ENCODE measurements around the gene ANXA11. TPM values are rescaled to one million over a fixed set of nuclear protein-coding genes. Genes with fewer than 3 reads are reported as not detected.

Gene ANXA11
- total RNA-seq, 6 experiments from 2014 or later: 253 to 361 (median 336) TPM

- TF ChIP-seq, protein P1, sequence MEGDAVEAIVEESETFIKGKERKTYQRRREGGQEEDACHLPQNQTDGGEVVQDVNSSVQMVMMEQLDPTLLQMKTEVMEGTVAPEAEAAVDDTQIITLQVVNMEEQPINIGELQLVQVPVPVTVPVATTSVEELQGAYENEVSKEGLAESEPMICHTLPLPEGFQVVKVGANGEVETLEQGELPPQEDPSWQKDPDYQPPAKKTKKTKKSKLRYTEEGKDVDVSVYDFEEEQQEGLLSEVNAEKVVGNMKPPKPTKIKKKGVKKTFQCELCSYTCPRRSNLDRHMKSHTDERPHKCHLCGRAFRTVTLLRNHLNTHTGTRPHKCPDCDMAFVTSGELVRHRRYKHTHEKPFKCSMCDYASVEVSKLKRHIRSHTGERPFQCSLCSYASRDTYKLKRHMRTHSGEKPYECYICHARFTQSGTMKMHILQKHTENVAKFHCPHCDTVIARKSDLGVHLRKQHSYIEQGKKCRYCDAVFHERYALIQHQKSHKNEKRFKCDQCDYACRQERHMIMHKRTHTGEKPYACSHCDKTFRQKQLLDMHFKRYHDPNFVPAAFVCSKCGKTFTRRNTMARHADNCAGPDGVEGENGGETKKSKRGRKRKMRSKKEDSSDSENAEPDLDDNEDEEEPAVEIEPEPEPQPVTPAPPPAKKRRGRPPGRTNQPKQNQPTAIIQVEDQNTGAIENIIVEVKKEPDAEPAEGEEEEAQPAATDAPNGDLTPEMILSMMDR (IDR thresholded peaks at IDR 0.05): no peak
- Mint-ChIP-seq H3K4me3 (peak overlapping the region; percentile 84), H3K27me3 (ENCODE audit: insufficient read depth) (no peaks in the 10 kb centered on the region)
Measured at GRCh38 chr10:80110986-80111385, 94.4 kb downstream of the ANXA11 start.

DNA sequence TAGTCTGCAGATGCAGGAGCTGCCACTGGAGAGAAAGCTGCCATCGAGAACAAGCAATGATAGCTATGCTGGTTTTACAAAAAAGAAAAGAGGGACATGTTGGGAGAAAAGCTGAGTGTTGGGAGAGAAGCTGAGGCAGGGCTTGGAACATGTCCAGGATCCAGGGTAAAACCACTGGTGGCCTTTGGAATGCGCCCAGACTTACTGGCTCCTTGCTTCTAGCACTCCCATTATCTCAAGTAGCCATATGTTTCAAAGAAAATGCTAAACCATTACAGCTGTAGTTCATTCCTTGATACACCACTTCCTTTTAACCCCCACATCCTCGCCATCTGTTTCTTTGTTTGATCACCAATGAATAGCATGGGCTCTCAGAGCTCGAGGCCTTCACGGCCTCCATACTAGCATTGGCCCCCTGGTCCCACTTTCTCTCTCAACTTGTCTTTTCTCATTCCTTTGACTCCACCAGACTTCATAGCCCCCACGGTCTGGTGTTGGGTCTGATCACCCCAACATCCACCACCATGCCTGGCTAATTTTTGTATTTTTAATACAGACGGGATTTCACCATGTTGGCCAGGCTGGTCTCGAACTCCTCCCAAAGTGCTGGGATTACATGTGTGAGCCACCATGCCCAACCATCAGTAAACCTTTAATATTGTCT, 96.6 kb downstream of the ANXA11 start:
- Mint-ChIP-seq H3K4me1 (ENCODE audit: low read depth) (peaks cover 39% of the 10 kb centered on the region), H3K9me3 (peaks cover 24% of the 10 kb centered on the region), H3K4me3 (no peak overlapping the region), H3K36me3 (ENCODE audit: low read depth) (peaks cover 18% of the 10 kb centered on the region), H3K27me3 (ENCODE audit: insufficient read depth) (no peaks in the 10 kb centered on the region), H3K27ac (no peak overlapping the region)
- DNase-seq: no peak
- TF ChIP-seq, protein P1 (IDR thresholded peaks at IDR 0.05): no peak

More at GRCh38 chr10:80110986-80111385, 94.4 kb downstream of the ANXA11 start:
- H3K4me1 Mint-ChIP-seq (ENCODE audit: low read depth): peaks cover 16% of the 10 kb centered on the region
- DNase-seq: no peak
- H3K9me3 Mint-ChIP-seq: peaks cover 24% of the 10 kb centered on the region
- H3K27ac Mint-ChIP-seq: no peak overlapping the region
- H3K36me3 Mint-ChIP-seq (ENCODE audit: low read depth): peaks cover 18% of the 10 kb centered on the region

GRCh38 chr10:80104066-80104926, 101.0 kb downstream of the ANXA11 start:
- Mint-ChIP-seq H3K4me1 (ENCODE audit: low read depth) (peaks cover 34% of the 10 kb centered on the region), H3K4me3 (peak overlapping the region; percentile 69), H3K27me3 (ENCODE audit: insufficient read depth) (no peaks in the 10 kb centered on the region), H3K27ac (peak overlapping the region; percentile 67), H3K9me3 (peaks cover 19% of the 10 kb centered on the region), H3K36me3 (ENCODE audit: low read depth) (peaks cover 15% of the 10 kb centered on the region)
- peak; percentile 91 for DNase-seq
- TF ChIP-seq, protein P1 (IDR thresholded peaks at IDR 0.05): no peak

Other genes with a start within 250 kb of the ANXA11 start
- gene TMEM254, start 126.9 kb downstream of the ANXA11 start, total RNA-seq (2021; fragmentation: NEBNext Ultra II Directional; extraction: Animal tissue kit (Norgen Biotek cat#: 25700)): 10 to 100 TPM; 11.7 to 14.8 (median 13.7) TPM
- 1 to 10 TPM; 2.1 to 6.6 (median 6.2) TPM for gene PLAC9, start 72.8 kb downstream of the ANXA11 start, total RNA-seq (2021; fragmentation: NEBNext Ultra II Directional; extraction: Animal tissue kit (Norgen Biotek cat#: 25700))
- gene MAT1A, start 84.1 kb upstream of the ANXA11 start, total RNA-seq (2021; fragmentation: NEBNext Ultra II Directional; extraction: Animal tissue kit (Norgen Biotek cat#: 25700)): not detected
- gene DYDC1, start 151.2 kb upstream of the ANXA11 start, total RNA-seq (2021; fragmentation: NEBNext Ultra II Directional; extraction: Animal tissue kit (Norgen Biotek cat#: 25700)): not detected
- not detected for gene DYDC2, start 151.2 kb upstream of the ANXA11 start, total RNA-seq (2021; fragmentation: NEBNext Ultra II Directional; extraction: Animal tissue kit (Norgen Biotek cat#: 25700))
- under 1 TPM in 3 of 6 experiments, not detected in 3; 0.15 to 0.52 (median 0.28) TPM for gene PRXL2A, start 203.0 kb upstream of the ANXA11 start, total RNA-seq (2021; fragmentation: NEBNext Ultra II Directional; extraction: Animal tissue kit (Norgen Biotek cat#: 25700))
- 10 to 100 TPM; 72.9 to 96.2 (median 84.5) TPM for gene TSPAN14, start 248.8 kb upstream of the ANXA11 start, total RNA-seq (2021; fragmentation: NEBNext Ultra II Directional; extraction: Animal tissue kit (Norgen Biotek cat#: 25700))

Data from HFFc6 (cell line).